ENCODE results near the gene ITIH5. TPM values are rescaled to one million over a fixed set of nuclear protein-coding genes. Genes with fewer than 3 reads are reported as not detected.

ITIH5 gene
- polyA plus RNA-seq, 3 donors, result not detected

DNA sequence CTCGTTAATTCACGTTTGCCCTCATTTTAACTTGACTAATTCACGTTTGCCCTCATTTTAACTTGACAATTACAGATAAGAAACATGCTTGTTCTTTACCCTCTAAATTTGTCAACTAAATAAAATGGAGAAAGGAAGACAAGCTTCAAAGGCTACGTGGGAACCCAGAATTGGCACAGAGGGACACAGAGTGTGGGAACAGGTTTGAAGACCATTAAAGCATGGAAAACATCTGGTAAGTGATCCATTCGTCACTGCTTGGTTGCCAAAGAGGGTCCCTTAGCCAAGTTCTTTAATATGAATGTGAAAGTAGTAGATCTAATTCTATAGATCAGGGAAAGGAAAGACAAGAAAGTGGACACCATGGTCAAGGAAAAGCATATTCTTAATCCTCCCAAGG, 57.2 kb downstream of the ITIH5 start:
- Histone ChIP-seq H3K4me3 (replicated peaks in 1 of 3; ENCODE audit: low read depth in 2 of 3, low read length in 3 of 3) (no peak overlapping the region), H2AFZ (ENCODE audit: insufficient read depth, low read depth, low read length, poor library complexity, severe bottlenecking) (no peak overlapping the region), H3K9ac (ENCODE audit: insufficient read depth, low read length, poor library complexity, severe bottlenecking) (no peak overlapping the region), H3K27me3 (ENCODE audit: control insufficient read depth in 2 of 2, insufficient read depth in 2 of 2, low read length in 2 of 2) (no peaks in the 10 kb centered on the region), H3K36me3 (replicated peaks in 1 of 2; ENCODE audit: control insufficient read depth in 1 of 2, insufficient read depth in 2 of 2, low read length in 2 of 2) (no peaks in the 10 kb centered on the region), H3K4me1 (ENCODE audit: control insufficient read depth in 1 of 2, insufficient read depth in 2 of 2, low read length in 2 of 2) (peaks cover 0 to 5% of the 10 kb centered on the region in 2 donors), H3K79me2 (ENCODE audit: insufficient read depth, low read length) (no peaks in the 10 kb centered on the region), H3K4me2 (replicated peaks; ENCODE audit: extremely low read depth, low read length, poor library complexity, severe bottlenecking) (no peak overlapping the region), H3K27ac (ENCODE audit: low read depth in 1 of 2, low read length in 2 of 2) (no peak overlapping the region), H4K20me1 (ENCODE audit: insufficient read depth, low read length) (no peaks in the 10 kb centered on the region), H3K9me3 (replicated peaks in 1 of 2; ENCODE audit: control insufficient read depth in 1 of 2, insufficient read depth in 1 of 2, low read length in 2 of 2) (no peaks in the 10 kb centered on the region)
- intact Hi-C loops (cut with micrococcal nuclease), result no loop called here
- H3K9me3 Mint-ChIP-seq, result peaks cover 0 to 2% (median 0%) of the 10 kb centered on the region in 7 donors
- peaks cover 2 to 11% (median 7%) of the 10 kb centered on the region in 3 donors for H3K27me3 Mint-ChIP-seq (ENCODE audit: low read depth in 3 of 3)
- H3K4me3 Mint-ChIP-seq, result no peak overlapping the region
- TF ChIP-seq CTCF (IDR thresholded peaks at IDR 0.05), result no peak
- DNase-seq, result no peak
- H3K4me1 Mint-ChIP-seq, result peaks cover 5% of the 10 kb centered on the region
- 92% methylated on average over 1 of the region's 5 CpGs for WGBS (ENCODE audit: insufficient coverage)
- H3K36me3 Mint-ChIP-seq, result no peaks in the 10 kb centered on the region
- H3K27ac Mint-ChIP-seq, result no peak overlapping the region

DNA sequence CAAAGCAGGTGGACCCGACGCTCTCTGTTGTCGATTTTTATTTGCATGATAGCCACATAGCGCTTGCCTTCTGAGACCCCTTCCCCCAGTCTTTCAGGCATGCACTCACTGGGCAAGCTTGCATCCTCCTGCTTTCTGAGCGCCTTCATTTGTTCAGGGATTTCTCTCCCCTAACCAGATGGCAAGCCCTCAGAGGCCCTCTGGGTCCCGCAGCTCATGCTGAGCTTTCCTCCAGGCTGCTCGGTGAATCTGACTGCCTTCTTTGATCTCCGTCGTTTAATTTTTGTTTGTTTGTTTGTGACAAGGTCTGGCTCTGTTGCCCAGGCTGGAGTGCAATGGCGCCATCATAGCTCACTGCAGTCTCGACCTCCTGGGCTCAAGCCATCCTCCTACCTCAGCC, 58.8 kb downstream of the ITIH5 start:
- Mint-ChIP-seq H3K27me3 (ENCODE audit: low read depth in 3 of 3) (peaks cover 2 to 11% (median 7%) of the 10 kb centered on the region in 3 donors), H3K9me3 (peaks cover 2 to 12% (median 5%) of the 10 kb centered on the region in 7 donors), H3K4me3 (no peak overlapping the region), H3K27ac (no peak overlapping the region), H3K36me3 (no peaks in the 10 kb centered on the region), H3K4me1 (peaks cover 5% of the 10 kb centered on the region)
- H2AFZ ChIP-seq (ENCODE audit: insufficient read depth, low read depth, low read length, poor library complexity, severe bottlenecking), result no peak overlapping the region
- no peaks in the 10 kb centered on the region for H3K36me3 ChIP-seq (replicated peaks in 1 of 2; ENCODE audit: control insufficient read depth in 1 of 2, insufficient read depth in 2 of 2, low read length in 2 of 2)
- no peaks in the 10 kb centered on the region for H3K79me2 ChIP-seq (ENCODE audit: insufficient read depth, low read length)
- no peak overlapping the region for H3K4me2 ChIP-seq (replicated peaks; ENCODE audit: extremely low read depth, low read length, poor library complexity, severe bottlenecking)
- WGBS (ENCODE audit: insufficient coverage), result 93% methylated on average over 7 of the region's 11 CpGs
- H3K4me3 ChIP-seq (replicated peaks in 1 of 3; ENCODE audit: low read depth in 2 of 3, low read length in 3 of 3), result no peak overlapping the region
- DNase-seq, result no peak
- TF ChIP-seq CTCF (IDR thresholded peaks at IDR 0.05), result no peak
- H3K9me3 ChIP-seq (replicated peaks in 1 of 2; ENCODE audit: control insufficient read depth in 1 of 2, insufficient read depth in 1 of 2, low read length in 2 of 2), result peaks cover 2% of the 10 kb centered on the region in 2 donors
- no peak overlapping the region for H3K9ac ChIP-seq (ENCODE audit: insufficient read depth, low read length, poor library complexity, severe bottlenecking)
- no peaks in the 10 kb centered on the region for H3K27me3 ChIP-seq (ENCODE audit: control insufficient read depth in 2 of 2, insufficient read depth in 2 of 2, low read length in 2 of 2)
- H4K20me1 ChIP-seq (ENCODE audit: insufficient read depth, low read length), result no peaks in the 10 kb centered on the region
- intact Hi-C loops (cut with micrococcal nuclease), result no loop called here
- H3K27ac ChIP-seq (ENCODE audit: low read depth in 1 of 2, low read length in 2 of 2), result no peak overlapping the region
- H3K4me1 ChIP-seq (ENCODE audit: control insufficient read depth in 1 of 2, insufficient read depth in 2 of 2, low read length in 2 of 2), result peaks cover 0 to 5% of the 10 kb centered on the region in 2 donors
